ENCODE measurements around the gene CYP3A7. TPM values are rescaled to one million over a fixed set of nuclear protein-coding genes. Genes with fewer than 3 reads are reported as not detected.

The CYP3A7 gene
- total and polyA plus RNA-seq, 2 of the 4 experiments (the other 2 are of a cell fraction) = not detected

GRCh38 chr7:99729486-99730237 is 5.3 kb downstream of the CYP3A7 start:
- dilution Hi-C loops (cut with HindIII; ENCODE audit: low sequenced_read_pairs, unreplicated experiment) (no loop called here), intact Hi-C loops (cut with micrococcal nuclease) (no loop called here), in situ Hi-C loops (cut with MboI; ENCODE audit: low sequenced_read_pairs) (no loop called here)
- BruUV-seq (replicated peaks) = no TSS peak
- H2BK20ac ChIP-seq (ENCODE audit: low read depth, low read length) = no peak overlapping the region
- TF ChIP-seq FOS (IDR thresholded peaks at IDR 0.05; ENCODE audit: low read depth, low read length) = no peak
- TF ChIP-seq CEBPB (IDR thresholded peaks at IDR 0.05; ENCODE audit: low read depth, low read length) = peak; percentile 46; the same call in 1 of the 2 replicates
- no peaks in the 10 kb centered on the region for H3K9me3 ChIP-seq (ENCODE audit: control insufficient read depth, insufficient read depth, low read length)
- no peak overlapping the region for H4K5ac ChIP-seq (ENCODE audit: low read depth, low read length)
- H3K9me1 ChIP-seq (ENCODE audit: insufficient read depth, low read length) = no peaks in the 10 kb centered on the region
- no peak overlapping the region for H3K27ac ChIP-seq (ENCODE audit: insufficient read depth, low read length)
- H2BK5ac ChIP-seq (ENCODE audit: low read depth, low read length, poor library complexity, severe bottlenecking) = no peak overlapping the region
- no peak overlapping the region for H2BK120ac ChIP-seq (ENCODE audit: low read depth, low read length)
- peaks cover 2% of the 10 kb centered on the region for H3K27me3 ChIP-seq (ENCODE audit: control insufficient read depth, insufficient read depth, low read length)
- CTCF ChIA-PET = no interaction called here
- H3K23ac ChIP-seq (ENCODE audit: low read depth, low read length) = no peak overlapping the region
- H3K4me3 ChIP-seq (ENCODE audit: insufficient read depth, low read depth, low read length) = no peak overlapping the region
- no peak overlapping the region for H3K4ac ChIP-seq (ENCODE audit: low read depth, low read length)
- DNase-seq (no peak), ATAC-seq (ENCODE audit: low read depth) (no peak)
- no peak overlapping the region for H2AK5ac ChIP-seq (ENCODE audit: low read depth, low read length)
- no peak overlapping the region for H3K4me2 ChIP-seq (ENCODE audit: low read depth, low read length)
- H3K18ac ChIP-seq (ENCODE audit: low read depth, low read length) = no peak overlapping the region
- no peak overlapping the region for H4K91ac ChIP-seq (ENCODE audit: insufficient read depth, low read depth, low read length)
- H3K4me1 ChIP-seq (ENCODE audit: control insufficient read depth, insufficient read depth, low read length) = no peaks in the 10 kb centered on the region
- no peak overlapping the region for H3K14ac ChIP-seq (replicated peaks; ENCODE audit: low read depth, low read length)
- H3K56ac ChIP-seq (ENCODE audit: extremely low read depth, insufficient read depth, low read length) = no peak overlapping the region
- 8% methylated on average over 2 of the region's 5 CpGs; no CpG with 5 or more reads in 1 of the 2 experiments for WGBS, 2 experiments (ENCODE audit: extremely low coverage in 2 of 2, insufficient read length in 1 of 2)
- H3K36me3 ChIP-seq (ENCODE audit: control insufficient read depth, insufficient read depth, low read length) = no peaks in the 10 kb centered on the region
- H3K9ac ChIP-seq (ENCODE audit: low read depth, low read length) = no peak overlapping the region
- H2AK9ac ChIP-seq (replicated peaks; ENCODE audit: low read depth, low read length, poor library complexity) = no peak overlapping the region
- no peaks in the 10 kb centered on the region for H4K20me1 ChIP-seq (ENCODE audit: insufficient read depth, low read length)
- no peak overlapping the region for H2AFZ ChIP-seq (replicated peaks; ENCODE audit: low read length, poor library complexity)
- no peak overlapping the region for H4K8ac ChIP-seq (ENCODE audit: low read depth in 2 of 2, low read length in 2 of 2)
- H2BK15ac ChIP-seq (ENCODE audit: low read depth, low read length) = no peak overlapping the region
- POLR2A ChIA-PET (ENCODE audit: unreplicated experiment) = no interaction called here
- no peaks in the 10 kb centered on the region for H3K79me1 ChIP-seq (ENCODE audit: low read depth in 1 of 2, low read length in 2 of 2)

Measured in IMR-90 (cell line).